Mesothelial cell of epicardium (in vitro differentiated cells): ENCODE data around the gene RIN3. TPM values are rescaled to one million over a fixed set of nuclear protein-coding genes. Genes with fewer than 3 reads are reported as not detected.
A peak's percentile ranks its signal among the peaks of the same experiment; 100 is the strongest.

Experiments used
- DNase-seq, 2 experiments: peaks; one replicate each; pipeline ENCODE4 v3.0.0; 2021; ENCODE audit warnings: low spot score in 2 of 2; ENCODE audit not compliant: unreplicated experiment in 2 of 2
- H3K27ac Mint-ChIP-seq: 2 replicates; pipeline ENCODE4 v1.8.0; 2021; ENCODE audit warnings: mixed read lengths
- H3K27me3 Mint-ChIP-seq: 2 replicates; pipeline ENCODE4 v1.8.0; 2021; ENCODE audit warnings: low read depth, mixed read lengths
- H3K36me3 Mint-ChIP-seq: 2 replicates; pipeline ENCODE4 v1.8.0; 2021; ENCODE audit warnings: mixed read lengths
- H3K4me1 Mint-ChIP-seq: 2 replicates; pipeline ENCODE4 v1.8.0; 2021; ENCODE audit warnings: mixed read lengths
- H3K4me3 Mint-ChIP-seq: 2 replicates; pipeline ENCODE4 v1.8.0; 2021; ENCODE audit warnings: mild to moderate bottlenecking, moderate library complexity, mixed read lengths
- H3K9me3 Mint-ChIP-seq: 2 replicates; pipeline ENCODE4 v1.8.0; 2021; ENCODE audit warnings: mixed read lengths
- total RNA-seq: library from RNA; stranded (reverse); gene quantifications from 3 replicates; pipeline ENCODE4 v1.2.1, GENCODE V29; 2021
- TF ChIP-seq, protein P1 (sequence below): fragments of 200-600 bp; sonication (generic); IDR thresholded peaks from one replicate; pipeline ENCODE4 v1.5.0; 2021; ENCODE audit warnings: antibody characterized with exemption; ENCODE audit not compliant: unreplicated experiment

Gene RIN3
- total RNA-seq, 1 donor from 2014 or later, result 19.9 TPM

DNA sequence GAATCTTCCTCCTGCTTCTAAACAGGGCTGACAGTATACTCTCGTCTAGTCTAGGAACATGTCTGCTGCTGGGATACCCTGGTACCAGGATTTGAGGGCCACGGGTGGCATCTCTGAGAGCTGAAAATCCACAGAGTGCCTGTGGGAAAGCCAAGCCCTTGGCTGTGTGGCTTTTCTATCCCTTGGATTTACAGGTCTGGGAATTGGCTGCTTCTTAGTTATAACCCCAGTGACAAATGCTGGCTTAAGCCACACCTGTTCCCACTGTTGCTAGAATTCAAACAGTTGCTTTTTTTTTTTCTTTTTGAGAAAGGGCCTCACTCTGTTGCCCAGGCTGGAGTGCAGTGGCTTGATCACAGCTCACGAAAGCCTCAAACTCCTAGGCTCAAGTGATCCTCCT lies 14.3 kb upstream of the RIN3 start:
- Mint-ChIP-seq H3K9me3 (no peaks in the 10 kb centered on the region), H3K27ac (no peak overlapping the region), H3K4me3 (no peak overlapping the region), H3K36me3 (no peaks in the 10 kb centered on the region), H3K27me3 (no peaks in the 10 kb centered on the region), H3K4me1 (peaks cover 12% of the 10 kb centered on the region)
- DNase-seq, result no peak
- TF ChIP-seq, protein P1, sequence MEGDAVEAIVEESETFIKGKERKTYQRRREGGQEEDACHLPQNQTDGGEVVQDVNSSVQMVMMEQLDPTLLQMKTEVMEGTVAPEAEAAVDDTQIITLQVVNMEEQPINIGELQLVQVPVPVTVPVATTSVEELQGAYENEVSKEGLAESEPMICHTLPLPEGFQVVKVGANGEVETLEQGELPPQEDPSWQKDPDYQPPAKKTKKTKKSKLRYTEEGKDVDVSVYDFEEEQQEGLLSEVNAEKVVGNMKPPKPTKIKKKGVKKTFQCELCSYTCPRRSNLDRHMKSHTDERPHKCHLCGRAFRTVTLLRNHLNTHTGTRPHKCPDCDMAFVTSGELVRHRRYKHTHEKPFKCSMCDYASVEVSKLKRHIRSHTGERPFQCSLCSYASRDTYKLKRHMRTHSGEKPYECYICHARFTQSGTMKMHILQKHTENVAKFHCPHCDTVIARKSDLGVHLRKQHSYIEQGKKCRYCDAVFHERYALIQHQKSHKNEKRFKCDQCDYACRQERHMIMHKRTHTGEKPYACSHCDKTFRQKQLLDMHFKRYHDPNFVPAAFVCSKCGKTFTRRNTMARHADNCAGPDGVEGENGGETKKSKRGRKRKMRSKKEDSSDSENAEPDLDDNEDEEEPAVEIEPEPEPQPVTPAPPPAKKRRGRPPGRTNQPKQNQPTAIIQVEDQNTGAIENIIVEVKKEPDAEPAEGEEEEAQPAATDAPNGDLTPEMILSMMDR, result no peak

DNA sequence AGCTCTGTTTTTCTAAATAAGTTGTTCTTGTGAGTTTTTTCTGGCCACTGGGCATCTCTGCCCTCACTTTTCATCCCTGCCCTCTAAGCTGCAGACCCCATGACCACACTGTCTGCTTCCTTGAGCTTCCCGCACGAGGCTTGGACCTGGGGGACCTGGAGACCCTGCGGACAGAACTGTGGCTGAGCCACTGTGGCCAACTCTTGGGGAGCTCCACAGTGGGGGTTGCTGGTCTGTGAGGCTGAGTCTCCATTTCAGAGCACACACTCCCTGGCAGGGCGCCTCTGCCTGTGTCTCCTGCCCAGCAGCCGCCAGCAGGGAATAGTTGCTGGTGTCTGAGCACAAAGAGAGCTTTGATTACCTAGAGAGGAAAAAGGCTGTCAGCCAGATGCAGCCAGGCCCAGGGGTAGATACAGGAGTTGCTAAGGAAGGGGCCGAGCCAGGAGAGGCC lies 13.1 kb upstream of the RIN3 start:
- H3K36me3 Mint-ChIP-seq, result no peaks in the 10 kb centered on the region
- peaks cover 14% of the 10 kb centered on the region for H3K4me1 Mint-ChIP-seq
- no peak overlapping the region for H3K4me3 Mint-ChIP-seq
- no peaks in the 10 kb centered on the region for H3K9me3 Mint-ChIP-seq
- no peak for DNase-seq
- H3K27ac Mint-ChIP-seq, result no peak overlapping the region
- TF ChIP-seq, protein P1, result no peak
- no peaks in the 10 kb centered on the region for H3K27me3 Mint-ChIP-seq

DNA sequence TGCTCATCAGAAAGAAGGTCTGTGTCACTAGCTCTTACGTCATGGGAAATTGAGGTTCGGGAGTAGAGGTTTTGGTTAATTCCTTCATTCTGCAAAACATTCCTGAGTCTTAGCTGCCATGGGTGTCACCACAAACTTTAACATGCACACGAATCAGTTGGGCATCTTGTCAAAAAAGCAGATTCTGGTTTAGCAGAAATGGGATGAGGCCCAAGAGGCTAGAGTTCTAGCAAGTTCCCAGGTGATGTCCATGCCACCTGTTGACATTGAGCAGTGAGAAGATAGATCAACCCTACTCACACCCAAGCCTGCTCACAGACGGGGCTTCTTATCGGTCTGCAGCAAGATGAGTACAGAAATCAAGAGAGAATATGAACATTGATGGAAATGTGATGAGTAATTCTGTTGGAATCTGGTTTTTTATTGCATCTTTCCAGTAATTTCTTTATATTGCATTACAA lies 11.7 kb upstream of the RIN3 start:
- H3K4me1 Mint-ChIP-seq, result peaks cover 14% of the 10 kb centered on the region
- DNase-seq, result no peak
- no peaks in the 10 kb centered on the region for H3K36me3 Mint-ChIP-seq
- H3K4me3 Mint-ChIP-seq, result no peak overlapping the region
- no peak overlapping the region for H3K27ac Mint-ChIP-seq
- no peaks in the 10 kb centered on the region for H3K9me3 Mint-ChIP-seq
- H3K27me3 Mint-ChIP-seq, result no peaks in the 10 kb centered on the region
- TF ChIP-seq, protein P1, result no peak

DNA sequence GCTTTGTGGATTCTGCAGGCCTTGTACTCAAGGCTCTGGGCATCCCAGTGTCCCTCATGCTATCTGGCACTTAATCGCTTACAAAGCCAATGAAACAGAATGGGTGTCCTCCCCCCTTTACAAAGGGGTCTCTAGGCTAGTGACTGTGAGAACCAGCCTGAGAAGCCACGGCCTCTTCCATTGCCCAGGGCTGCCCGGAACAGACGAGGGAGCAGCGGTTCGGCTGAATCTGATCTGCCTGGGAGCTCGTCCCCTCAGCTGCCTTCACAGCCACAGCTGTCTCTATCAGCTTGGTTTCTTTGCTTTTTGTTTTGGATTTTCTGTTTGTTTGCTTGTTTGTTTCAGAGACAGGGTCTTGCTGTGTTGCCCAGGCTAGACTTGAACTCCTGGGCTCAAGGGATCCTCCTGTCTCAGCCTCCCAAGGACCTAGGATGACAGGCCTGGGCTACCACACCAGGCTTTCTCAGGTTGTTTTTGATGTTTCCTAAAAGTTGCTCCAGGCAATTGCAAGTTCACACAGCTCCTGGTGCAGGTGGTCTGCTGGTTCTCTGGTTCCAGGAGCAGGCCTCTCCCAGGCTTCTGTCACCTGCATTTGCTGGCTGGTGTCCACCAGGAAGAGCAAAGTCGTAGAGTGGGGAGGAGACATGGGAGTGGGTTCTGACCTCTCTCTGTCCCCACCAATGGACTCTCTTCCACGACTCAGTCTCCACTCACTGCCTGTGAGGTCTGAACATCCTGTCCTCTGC lies 10.9 kb upstream of the RIN3 start:
- H3K27ac Mint-ChIP-seq, result no peak overlapping the region
- no peaks in the 10 kb centered on the region for H3K27me3 Mint-ChIP-seq
- peaks cover 14% of the 10 kb centered on the region for H3K4me1 Mint-ChIP-seq
- H3K9me3 Mint-ChIP-seq, result no peaks in the 10 kb centered on the region
- TF ChIP-seq, protein P1, result no peak
- no peak overlapping the region for H3K4me3 Mint-ChIP-seq
- DNase-seq, result no peak
- H3K36me3 Mint-ChIP-seq, result no peaks in the 10 kb centered on the region

DNA sequence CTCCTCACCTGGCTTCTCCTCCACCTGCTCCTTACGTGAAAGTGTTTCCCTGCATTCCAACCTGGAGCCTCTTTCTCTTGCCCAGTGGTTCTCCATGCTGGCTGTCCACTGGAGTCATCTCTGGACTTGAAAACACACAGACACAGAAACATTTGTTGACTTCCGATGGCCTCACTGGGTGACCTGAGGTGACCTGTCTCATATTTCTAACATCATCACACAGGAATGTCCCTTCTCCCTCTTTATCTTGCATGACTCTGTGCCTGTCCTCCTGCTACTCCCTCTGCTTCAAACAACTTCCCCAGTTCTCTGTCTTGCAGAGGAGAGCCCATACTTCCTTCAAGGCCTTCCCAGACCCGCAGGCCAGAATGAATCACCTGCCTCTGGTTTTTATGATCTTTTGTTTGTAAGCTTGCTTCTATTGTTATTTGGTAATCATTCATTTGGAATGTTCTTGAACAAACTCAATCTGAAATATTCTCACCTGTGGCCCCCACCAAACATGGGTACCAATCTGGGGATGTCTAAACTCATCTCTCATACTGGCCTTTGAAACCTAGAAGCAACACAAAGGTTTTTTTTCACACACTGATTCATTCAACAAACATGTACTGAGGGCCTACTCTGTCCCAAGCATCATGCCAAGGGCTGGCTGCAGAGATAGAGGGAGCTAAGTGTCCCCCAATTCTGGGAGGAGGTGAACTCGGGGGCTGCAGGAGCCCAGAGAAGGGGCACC lies 9.7 kb upstream of the RIN3 start:
- Mint-ChIP-seq H3K27ac (peak overlapping the region; percentile 14), H3K4me3 (no peak overlapping the region), H3K9me3 (no peaks in the 10 kb centered on the region), H3K27me3 (no peaks in the 10 kb centered on the region), H3K4me1 (peaks cover 14% of the 10 kb centered on the region), H3K36me3 (no peaks in the 10 kb centered on the region)
- TF ChIP-seq, protein P1, result no peak
- DNase-seq, result no peak
